Measurements from ENCODE around the gene PCDHGA7.
A peak's percentile ranks its signal among the peaks of the same experiment; 100 is the strongest.
"Not testable (repeated sequence)": the region's sequence is repeated elsewhere in the genome, so short reads cannot be mapped to it uniquely, and the experiment has no call there.

The PCDHGA7 gene

DNA sequence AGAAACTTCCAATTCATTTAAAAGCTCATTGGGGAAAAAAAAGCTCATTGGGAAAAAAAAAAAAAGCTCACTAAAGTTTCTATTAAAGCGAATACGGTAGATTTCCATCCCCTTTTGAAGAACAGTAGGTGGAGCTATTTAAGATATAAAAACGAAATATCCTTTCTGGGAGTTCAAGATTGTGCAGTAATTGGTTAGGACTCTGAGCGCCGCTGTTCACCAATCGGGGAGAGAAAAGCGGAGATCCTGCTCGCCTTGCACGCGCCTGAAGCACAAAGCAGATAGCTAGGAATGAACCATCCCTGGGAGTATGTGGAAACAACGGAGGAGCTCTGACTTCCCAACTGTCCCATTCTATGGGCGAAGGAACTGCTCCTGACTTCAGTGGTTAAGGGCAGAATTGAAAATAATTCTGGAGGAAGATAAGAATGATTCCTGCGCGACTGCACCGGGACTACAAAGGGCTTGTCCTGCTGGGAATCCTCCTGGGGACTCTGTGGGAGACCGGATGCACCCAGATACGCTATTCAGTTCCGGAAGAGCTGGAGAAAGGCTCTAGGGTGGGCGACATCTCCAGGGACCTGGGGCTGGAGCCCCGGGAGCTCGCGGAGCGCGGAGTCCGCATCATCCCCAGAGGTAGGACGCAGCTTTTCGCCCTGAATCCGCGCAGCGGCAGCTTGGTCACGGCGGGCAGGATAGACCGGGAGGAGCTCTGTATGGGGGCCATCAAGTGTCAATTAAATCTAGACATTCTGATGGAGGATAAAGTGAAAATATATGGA lies 48.0 kb downstream of the PCDHGA7 start, which contains the start of gene PCDHGA12:
Gene PCDHGA12 (plus strand): TSS at position 176 of the 782 bp plus-strand sequence. CDS start 253 bp downstream, at position 429.
- H3K4me1 Mint-ChIP-seq = peaks cover 19% of the 10 kb centered on the region
- peaks cover 42% of the 10 kb centered on the region for H3K27me3 Mint-ChIP-seq
- H3K9me3 Mint-ChIP-seq = peaks cover 9% of the 10 kb centered on the region
- H3K36me3 Mint-ChIP-seq = peaks cover 25% of the 10 kb centered on the region
- ATAC-seq = peak; percentile 63
- peak within 1 kb of the TSS; percentile 77 for H3K4me3 Mint-ChIP-seq
- H3K27ac Mint-ChIP-seq = peak within 1 kb of the TSS; percentile 31

DNA sequence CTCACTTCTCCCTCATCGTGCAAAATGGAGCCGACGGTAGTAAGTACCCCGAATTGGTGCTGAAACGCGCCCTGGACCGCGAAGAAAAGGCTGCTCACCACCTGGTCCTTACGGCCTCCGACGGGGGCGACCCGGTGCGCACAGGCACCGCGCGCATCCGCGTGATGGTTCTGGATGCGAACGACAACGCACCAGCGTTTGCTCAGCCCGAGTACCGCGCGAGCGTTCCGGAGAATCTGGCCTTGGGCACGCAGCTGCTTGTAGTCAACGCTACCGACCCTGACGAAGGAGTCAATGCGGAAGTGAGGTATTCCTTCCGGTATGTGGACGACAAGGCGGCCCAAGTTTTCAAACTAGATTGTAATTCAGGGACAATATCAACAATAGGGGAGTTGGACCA lies 48.7 kb downstream of the PCDHGA7 start:
- peak overlapping the region; percentile 31 for H3K27ac Mint-ChIP-seq
- ATAC-seq = peak; percentile 45
- peaks cover 42% of the 10 kb centered on the region for H3K27me3 Mint-ChIP-seq
- H3K4me3 Mint-ChIP-seq = peak overlapping the region; percentile 77
- H3K36me3 Mint-ChIP-seq = peaks cover 25% of the 10 kb centered on the region
- peaks cover 19% of the 10 kb centered on the region for H3K4me1 Mint-ChIP-seq
- H3K9me3 Mint-ChIP-seq = peaks cover 9% of the 10 kb centered on the region

DNA sequence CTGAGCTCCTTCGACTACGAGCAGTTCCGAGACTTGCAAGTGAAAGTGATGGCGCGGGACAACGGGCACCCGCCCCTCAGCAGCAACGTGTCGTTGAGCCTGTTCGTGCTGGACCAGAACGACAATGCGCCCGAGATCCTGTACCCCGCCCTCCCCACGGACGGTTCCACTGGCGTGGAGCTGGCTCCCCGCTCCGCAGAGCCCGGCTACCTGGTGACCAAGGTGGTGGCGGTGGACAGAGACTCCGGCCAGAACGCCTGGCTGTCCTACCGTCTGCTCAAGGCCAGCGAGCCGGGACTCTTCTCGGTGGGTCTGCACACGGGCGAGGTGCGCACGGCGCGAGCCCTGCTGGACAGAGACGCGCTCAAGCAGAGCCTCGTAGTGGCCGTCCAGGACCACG lies 49.8 kb downstream of the PCDHGA7 start:
- H3K36me3 Mint-ChIP-seq = peaks cover 20% of the 10 kb centered on the region
- not testable (repeated sequence) for H3K9me3 Mint-ChIP-seq, ATAC-seq
- H3K27me3 Mint-ChIP-seq = peaks cover 42% of the 10 kb centered on the region
- peak overlapping the region; percentile 31 for H3K27ac Mint-ChIP-seq
- peak overlapping the region; percentile 77 for H3K4me3 Mint-ChIP-seq
- H3K4me1 Mint-ChIP-seq = peaks cover 19% of the 10 kb centered on the region

DNA sequence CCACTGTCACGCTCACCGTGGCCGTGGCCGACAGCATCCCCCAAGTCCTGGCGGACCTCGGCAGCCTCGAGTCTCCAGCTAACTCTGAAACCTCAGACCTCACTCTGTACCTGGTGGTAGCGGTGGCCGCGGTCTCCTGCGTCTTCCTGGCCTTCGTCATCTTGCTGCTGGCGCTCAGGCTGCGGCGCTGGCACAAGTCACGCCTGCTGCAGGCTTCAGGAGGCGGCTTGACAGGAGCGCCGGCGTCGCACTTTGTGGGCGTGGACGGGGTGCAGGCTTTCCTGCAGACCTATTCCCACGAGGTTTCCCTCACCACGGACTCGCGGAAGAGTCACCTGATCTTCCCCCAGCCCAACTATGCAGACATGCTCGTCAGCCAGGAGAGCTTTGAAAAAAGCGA lies 50.2 kb downstream of the PCDHGA7 start:
- H3K4me3 Mint-ChIP-seq, H3K9me3 Mint-ChIP-seq, ATAC-seq, H3K27ac Mint-ChIP-seq: not testable (repeated sequence)
- peaks cover 19% of the 10 kb centered on the region for H3K4me1 Mint-ChIP-seq
- peaks cover 42% of the 10 kb centered on the region for H3K27me3 Mint-ChIP-seq
- peaks cover 18% of the 10 kb centered on the region for H3K36me3 Mint-ChIP-seq

DNA sequence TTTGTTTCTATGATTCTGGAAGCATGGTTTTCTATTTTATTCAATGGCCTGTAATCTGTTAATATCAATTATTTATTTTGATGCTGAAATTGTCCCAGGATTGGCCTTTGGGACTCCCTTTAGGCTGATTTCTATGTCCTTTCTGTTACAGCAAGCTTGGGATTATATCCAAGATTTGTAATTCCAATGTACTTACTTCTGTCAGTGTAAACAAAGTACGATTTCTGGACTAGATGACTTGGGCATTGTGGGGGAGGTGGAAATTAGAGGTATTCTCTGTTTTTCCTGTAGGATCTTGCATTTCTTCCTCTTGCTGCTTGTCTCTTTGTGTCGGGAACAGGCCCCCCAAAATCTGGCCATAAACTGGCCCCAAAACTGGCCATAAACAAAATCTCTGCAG lies 51.5 kb downstream of the PCDHGA7 start:
- ATAC-seq = no peak
- Mint-ChIP-seq H3K9me3 (peaks cover 6% of the 10 kb centered on the region), H3K4me1 (peaks cover 19% of the 10 kb centered on the region), H3K4me3 (no peak overlapping the region), H3K27ac (no peak overlapping the region), H3K36me3 (peaks cover 9% of the 10 kb centered on the region), H3K27me3 (peaks cover 32% of the 10 kb centered on the region)
